Mucosa of descending colon (tissue), 3 donors: ENCODE results near the gene DAAM1. TPM values are rescaled to one million over a fixed set of nuclear protein-coding genes. Genes with fewer than 3 reads are reported as not detected.

ENCODE experiments used
- ATAC-seq: fragments of 200-7000 bp; cut with Tn5 transposase; one replicate; pipeline ENCODE4 v1.9.1; 2020; ENCODE audit warnings: mild to moderate bottlenecking, moderate library complexity
- DNase-seq, 3 donors: peaks; one replicate each; pipeline ENCODE4 v3.0.0-alpha.2; 2020
- H3K36me3 ChIP-seq: fragments of 200-600 bp; one replicate; pipeline ENCODE4 v1.8.0; 2021; ENCODE audit warnings: low read depth, mild to moderate bottlenecking
- H3K4me1 ChIP-seq: fragments of 200-600 bp; one replicate; pipeline ENCODE4 v1.8.0; 2021; ENCODE audit warnings: low read depth, mild to moderate bottlenecking
- H3K4me3 ChIP-seq: fragments of 200-600 bp; one replicate; pipeline ENCODE4 v1.8.0; 2021; ENCODE audit warnings: mild to moderate bottlenecking
- H3K9me3 ChIP-seq: fragments of 200-600 bp; one replicate; pipeline ENCODE4 v1.8.0; 2021; ENCODE audit warnings: mild to moderate bottlenecking
- intact Hi-C, 2 donors: fragments of 100-400 bp; cut with DNase I in 1 of 2; cut with micrococcal nuclease in 1 of 2; formaldehyde crosslinking; loops; one replicate each; pipeline versions ENCODE4 v1.11.0 to v1.11.1; 2022; cut with DNase I, micrococcal nuclease
- total RNA-seq, 3 donors: library from RNA; stranded (reverse); fragmentation: NEBNext Ultra II Directional in 2 of 3; extraction: Animal tissue kit (Norgen Biotek cat#: 25700) in 2 of 3; gene quantifications; one replicate each; pipeline versions ENCODE4 v1.2.1 to v1.2.4, GENCODE V29; 2021 to 2023
- TF ChIP-seq, protein P1 (sequence below): fragments of 200-600 bp; IDR thresholded peaks from one replicate; pipeline ENCODE4 v1.8.0; 2022; ENCODE audit warnings: antibody characterized with exemption, mild to moderate bottlenecking
- donor health status: DM: no; HTN: no; CAD: no; lungs with moderate emphysema.
- donor health status: DM: no; HTN: no; CAD: no.
- donor health status: DM: no; HTN: yes; CAD: no.

The DAAM1 gene
- total RNA-seq, 3 donors from 2014 or later = 41.0 to 85.4 (median 49.6) TPM

DNA sequence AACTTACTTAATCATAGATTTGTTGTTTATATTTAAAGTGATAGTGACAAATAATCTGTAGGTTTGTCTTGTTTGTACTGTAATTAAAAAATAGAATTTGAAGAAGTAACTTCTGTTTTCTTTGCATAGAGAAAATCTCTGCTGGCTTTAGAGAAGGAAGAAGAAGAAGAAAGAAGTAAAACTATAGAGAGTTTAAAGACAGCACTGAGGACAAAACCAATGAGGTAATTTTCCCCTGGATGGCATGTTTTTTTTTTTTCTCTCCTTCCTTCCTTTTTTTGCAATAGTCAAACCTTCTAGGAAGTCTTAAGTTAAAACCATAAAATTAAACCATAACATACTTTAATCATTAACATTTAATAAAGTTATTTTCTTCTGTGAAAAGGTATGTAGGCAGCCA lies 131.9 kb downstream of the DAAM1 start:
- H3K36me3 ChIP-seq = no peaks in the 10 kb centered on the region
- no peaks in the 10 kb centered on the region for H3K4me1 ChIP-seq
- H3K4me3 ChIP-seq = no peak overlapping the region
- H3K9me3 ChIP-seq = no peaks in the 10 kb centered on the region
- no peak for DNase-seq
- TF ChIP-seq, protein P1, sequence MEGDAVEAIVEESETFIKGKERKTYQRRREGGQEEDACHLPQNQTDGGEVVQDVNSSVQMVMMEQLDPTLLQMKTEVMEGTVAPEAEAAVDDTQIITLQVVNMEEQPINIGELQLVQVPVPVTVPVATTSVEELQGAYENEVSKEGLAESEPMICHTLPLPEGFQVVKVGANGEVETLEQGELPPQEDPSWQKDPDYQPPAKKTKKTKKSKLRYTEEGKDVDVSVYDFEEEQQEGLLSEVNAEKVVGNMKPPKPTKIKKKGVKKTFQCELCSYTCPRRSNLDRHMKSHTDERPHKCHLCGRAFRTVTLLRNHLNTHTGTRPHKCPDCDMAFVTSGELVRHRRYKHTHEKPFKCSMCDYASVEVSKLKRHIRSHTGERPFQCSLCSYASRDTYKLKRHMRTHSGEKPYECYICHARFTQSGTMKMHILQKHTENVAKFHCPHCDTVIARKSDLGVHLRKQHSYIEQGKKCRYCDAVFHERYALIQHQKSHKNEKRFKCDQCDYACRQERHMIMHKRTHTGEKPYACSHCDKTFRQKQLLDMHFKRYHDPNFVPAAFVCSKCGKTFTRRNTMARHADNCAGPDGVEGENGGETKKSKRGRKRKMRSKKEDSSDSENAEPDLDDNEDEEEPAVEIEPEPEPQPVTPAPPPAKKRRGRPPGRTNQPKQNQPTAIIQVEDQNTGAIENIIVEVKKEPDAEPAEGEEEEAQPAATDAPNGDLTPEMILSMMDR = no peak
- intact Hi-C loops = no loop called here
- no peak for ATAC-seq

DNA sequence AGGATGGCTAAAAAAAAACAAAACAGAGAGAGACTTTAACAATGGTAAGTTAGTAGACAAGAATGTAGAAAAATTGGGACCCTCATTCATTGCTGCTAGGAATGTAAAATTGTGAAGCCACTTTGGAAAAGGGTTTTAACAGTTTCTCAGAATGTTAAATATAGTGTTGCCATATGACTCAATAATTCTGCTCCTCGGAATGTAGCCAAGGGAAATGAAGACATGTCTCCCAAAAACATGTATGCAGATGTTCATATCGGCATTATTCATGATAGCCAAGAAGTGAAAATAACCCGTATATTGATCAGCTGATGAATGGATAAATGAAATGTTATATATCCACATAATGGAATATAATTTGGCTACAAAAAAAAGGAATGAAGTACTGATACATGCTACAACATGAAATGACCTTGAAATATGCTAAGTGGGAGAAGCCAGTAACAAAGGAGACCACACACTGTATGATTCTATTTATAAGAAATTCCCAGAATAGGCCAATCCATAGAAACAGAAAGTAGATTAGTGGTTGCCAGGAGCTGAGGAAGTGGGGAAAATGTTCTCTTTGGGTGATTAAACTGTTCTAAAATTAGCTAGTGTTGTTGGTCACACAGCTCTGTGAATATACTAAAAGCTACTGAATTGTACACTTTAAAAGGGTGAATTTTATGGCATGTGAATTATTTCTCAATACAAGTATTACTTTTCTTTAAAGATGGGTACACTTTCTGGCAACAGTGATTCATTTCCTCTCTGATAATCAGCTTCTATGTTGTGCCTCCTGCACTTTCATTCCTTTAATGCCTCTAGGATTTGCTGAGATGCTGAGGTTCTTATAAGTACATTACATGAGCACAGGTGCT lies 132.5 kb downstream of the DAAM1 start:
- Histone ChIP-seq H3K4me1 (no peaks in the 10 kb centered on the region), H3K36me3 (no peaks in the 10 kb centered on the region), H3K4me3 (no peak overlapping the region), H3K9me3 (no peaks in the 10 kb centered on the region)
- DNase-seq (no peak), ATAC-seq (peak; percentile 18)
- TF ChIP-seq, protein P1 = no peak
- intact Hi-C loops = no loop called here

DNA sequence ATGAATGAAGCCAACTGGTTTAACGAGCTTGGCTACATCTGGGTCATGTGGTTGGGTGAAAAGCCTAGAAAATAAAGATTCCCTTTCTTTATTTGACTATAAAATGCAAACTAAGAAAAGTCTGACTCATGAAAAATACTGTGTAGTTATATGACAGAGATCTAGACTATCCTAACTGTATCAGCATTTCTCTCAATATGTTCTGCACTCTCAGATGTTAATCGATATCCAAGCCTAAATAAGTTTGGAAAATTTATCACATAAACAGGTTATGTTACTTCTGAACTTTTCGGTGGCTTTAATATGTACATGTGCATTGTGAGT lies 133.1 kb downstream of the DAAM1 start:
- Histone ChIP-seq H3K4me1 (no peaks in the 10 kb centered on the region), H3K9me3 (no peaks in the 10 kb centered on the region), H3K4me3 (no peak overlapping the region), H3K36me3 (no peaks in the 10 kb centered on the region)
- ATAC-seq (no peak), DNase-seq (no peak)
- intact Hi-C loops = no loop called here
- TF ChIP-seq, protein P1 = no peak

DNA sequence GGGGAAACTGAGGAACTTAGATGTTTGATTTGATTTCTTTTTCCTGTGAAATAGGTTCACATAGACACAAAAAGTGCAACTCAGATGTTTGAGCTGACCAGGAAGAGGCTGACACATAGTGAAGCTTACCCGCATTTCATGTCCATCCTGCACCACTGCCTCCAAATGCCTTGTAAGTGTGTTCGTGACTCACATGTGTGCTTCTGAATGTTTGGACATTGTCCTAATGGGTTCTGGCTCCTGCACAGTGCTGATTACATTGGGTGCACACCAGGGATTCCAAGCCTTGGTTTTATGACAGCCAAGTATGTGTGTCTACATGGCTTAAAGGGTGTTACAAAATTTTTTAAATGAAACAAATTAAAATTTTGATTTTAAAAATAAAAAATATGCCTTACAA lies 137.4 kb downstream of the DAAM1 start:
- Histone ChIP-seq H3K9me3 (no peaks in the 10 kb centered on the region), H3K4me3 (no peak overlapping the region), H3K4me1 (no peaks in the 10 kb centered on the region), H3K36me3 (no peaks in the 10 kb centered on the region)
- ATAC-seq = peak; percentile 27
- DNase-seq = no peak
- intact Hi-C loops = no loop called here
- TF ChIP-seq, protein P1 = no peak

DNA sequence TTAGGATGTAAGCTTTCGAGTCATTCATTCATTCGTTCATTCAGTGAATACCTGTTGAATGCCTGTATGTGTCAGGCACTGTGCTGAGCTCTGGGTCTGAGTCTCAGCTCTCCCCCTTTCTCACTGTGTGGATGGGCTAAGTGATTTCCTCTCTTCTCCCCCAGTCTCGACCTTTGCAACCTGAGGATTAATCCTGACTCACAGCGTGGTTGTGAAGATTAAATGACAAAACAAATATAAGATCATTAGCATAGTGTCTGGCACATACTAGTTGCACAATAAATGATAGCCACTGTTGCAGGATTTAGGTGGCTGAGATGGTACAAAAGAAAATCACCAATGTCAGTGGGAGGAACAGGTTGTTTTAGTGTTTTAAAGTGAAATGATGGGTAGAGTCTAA lies 140.0 kb downstream of the DAAM1 start:
- Histone ChIP-seq H3K4me3 (no peak overlapping the region), H3K36me3 (no peaks in the 10 kb centered on the region), H3K4me1 (no peaks in the 10 kb centered on the region), H3K9me3 (no peaks in the 10 kb centered on the region)
- DNase-seq (no peak), ATAC-seq (no peak)
- TF ChIP-seq, protein P1 = no peak
- intact Hi-C loops = no loop called here
